Stimulated activated naive CD4-positive, alpha-beta T cell treated with Interleukin-2 at 50 U/mL for 16 hours (primary cell): ENCODE data around the gene PLCG1.

Experiments used
- DNase-seq: peaks from one replicate; lab custom pipeline; 2025; lab: John Stamatoyannopoulos, UW

The PLCG1 gene

DNA sequence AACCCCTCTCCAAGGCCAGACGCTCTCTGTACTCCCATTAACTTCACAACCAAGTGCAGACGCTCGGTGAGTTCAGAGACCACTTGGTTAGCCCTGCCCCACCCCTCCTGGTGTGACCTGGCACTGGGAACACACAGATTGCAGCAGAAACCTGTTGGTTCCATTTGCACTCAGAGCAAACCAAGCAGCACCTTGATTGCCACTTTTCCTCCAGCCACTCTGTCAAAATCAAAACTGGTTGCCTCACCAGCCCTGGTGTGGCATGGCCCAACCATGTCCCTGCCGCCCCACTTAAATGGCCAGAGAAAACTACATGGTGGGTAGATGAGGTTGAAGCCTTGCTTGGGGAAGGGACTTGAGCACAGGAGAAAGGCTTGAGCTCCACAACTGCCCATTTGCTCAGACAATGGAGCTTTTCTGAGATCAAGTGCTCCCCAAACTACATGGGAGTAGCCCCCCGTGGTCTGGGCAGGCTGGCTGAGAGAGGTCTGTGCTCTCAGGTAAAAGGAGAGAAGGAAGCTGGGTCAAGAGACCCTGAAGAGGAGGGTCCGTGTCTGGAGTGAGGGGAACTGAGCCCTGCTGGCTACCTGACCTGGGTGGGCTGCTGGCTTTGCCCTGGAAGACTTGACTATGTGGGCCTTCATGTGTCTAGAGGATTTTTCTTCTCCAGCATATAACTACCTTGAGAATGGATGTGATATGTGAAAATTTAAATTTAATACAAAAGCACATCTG lies 43.4 kb downstream of the PLCG1 start:
- DNase-seq: no peak

DNA sequence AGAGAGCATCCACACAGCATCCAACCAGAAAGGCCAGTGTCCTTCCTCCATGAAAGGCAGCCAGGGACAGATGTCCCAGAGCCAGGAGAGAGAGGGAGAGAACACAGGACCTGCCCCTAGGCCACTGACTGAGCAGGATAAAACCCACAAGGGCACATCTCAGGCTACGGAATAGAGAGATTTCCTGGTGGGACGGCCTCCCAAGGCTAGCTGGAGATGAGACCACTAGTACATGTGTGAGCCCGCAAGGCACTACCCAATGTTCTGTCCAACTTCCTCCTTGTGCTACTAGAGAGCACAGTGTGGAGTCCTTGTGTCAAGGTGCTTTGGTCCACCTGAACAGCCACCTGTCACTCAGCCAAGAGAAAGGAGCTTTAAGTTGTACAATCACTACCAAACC lies 44.2 kb downstream of the PLCG1 start:
- no peak for DNase-seq

DNA sequence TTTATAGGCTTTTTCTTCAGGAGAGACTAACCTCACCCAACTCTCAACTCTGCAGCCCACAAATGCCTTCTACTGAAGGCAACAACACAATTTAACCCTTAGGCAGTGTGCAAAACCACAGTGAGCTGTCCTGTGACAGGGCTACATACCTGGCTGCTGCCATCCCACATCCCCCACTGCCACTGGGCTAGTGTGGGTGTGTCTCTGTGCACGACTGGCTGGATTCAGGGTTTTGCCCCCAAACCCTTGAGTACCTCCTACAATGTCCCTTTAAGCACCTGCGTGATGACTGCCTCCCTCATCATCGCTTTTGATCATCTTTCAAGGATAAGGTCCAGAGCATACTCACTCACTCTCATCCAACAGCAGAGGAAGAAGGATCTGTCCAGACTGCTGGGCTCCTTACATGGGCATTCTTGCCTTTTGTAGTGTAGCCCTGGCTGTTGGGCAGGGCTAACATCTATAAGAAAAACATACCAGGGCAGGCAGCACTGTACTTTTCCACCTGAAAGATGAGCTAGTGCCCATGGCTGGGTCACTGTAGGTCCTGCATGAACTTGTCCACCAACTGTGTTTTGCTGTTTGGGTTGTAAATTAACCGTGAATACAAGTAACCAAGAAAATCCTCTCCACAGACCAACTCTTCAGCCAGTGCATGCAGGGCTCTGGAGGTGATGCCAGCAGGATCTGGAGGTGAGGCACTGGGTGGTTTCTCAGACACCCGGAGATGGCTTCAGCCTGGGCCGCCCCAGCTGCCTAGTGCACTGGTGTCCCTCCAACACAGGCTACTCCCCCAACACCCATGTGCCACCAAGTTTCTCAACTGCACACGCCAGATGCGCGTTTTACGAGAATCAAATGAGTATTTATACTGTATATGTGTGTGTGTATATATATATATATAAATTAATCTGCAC lies 45.2 kb downstream of the PLCG1 start:
- no peak for DNase-seq

DNA sequence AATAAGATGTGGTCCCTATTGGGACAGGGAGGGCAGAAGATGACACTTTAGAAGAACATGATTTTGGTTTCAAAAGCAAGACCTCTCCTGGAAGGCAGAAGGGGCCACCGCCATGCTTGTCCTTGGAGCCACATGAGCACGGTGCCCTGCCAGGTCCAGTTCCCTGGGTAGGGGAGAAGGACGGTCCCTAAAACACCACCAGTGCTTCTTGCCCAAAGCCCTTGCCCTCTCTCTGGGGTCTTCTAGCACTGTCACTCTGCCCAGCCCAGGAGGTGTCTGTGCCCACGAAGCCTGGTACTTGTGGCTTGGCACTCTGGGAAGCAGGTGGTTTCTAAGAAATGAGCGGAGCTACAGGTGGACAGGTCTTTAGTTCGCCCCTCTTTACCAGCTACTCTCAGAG lies 46.0 kb downstream of the PLCG1 start:
- no peak for DNase-seq

DNA sequence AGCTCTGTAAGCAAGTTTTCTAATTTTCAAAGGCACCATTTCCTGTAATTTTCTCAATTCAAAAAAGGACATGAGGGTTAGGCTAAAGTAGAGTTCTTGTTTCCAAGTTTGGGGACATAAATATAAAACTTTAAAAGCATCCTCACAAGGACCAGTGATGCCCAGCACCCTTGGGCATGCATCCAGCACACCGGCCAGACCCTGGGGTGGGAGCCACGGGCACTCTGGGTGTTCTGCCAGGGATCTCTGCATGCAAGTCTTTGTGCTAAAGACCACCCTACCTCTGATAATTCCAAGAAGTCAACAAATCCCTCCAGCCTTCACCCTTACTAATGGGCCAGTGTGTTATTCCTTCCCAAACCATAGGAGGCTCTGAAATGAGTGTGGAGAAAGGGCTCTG lies 46.5 kb downstream of the PLCG1 start:
- DNase-seq: no peak

DNA sequence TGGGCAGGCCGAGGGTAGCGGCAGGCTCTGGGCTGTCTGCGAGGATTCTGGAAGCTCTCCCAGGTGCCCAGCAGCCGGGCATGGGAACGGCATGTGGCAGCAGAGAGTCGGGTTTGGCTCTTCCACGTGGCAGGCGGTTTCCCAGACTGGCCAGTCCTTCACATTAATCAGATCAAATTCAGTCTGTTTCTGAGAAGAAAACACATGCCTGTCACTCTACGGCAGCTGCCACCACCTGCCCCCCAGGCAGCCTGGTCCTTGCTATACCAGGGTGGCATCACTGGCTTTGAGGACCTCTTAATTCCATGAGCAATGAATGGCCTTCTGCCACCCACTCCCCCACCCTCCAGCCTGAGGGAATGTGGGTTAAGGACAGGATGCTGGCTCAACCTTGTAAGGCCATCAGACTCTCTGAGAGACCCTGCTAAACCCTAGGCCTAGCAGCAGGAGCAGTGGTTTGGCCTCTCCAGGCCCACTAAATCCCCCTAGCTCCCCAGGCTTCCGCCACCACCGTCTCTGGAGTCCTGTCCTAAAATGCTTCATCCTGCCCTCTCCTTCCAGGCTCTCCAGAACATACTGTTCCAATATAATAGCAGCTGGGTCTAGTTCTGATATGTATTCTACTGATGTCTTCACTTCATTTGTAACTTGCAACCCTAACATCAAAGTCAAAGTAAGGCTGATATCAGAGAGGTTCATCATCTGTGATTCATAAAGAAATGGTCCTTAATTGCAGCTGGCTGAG lies 47.8 kb downstream of the PLCG1 start:
- no peak for DNase-seq

DNA sequence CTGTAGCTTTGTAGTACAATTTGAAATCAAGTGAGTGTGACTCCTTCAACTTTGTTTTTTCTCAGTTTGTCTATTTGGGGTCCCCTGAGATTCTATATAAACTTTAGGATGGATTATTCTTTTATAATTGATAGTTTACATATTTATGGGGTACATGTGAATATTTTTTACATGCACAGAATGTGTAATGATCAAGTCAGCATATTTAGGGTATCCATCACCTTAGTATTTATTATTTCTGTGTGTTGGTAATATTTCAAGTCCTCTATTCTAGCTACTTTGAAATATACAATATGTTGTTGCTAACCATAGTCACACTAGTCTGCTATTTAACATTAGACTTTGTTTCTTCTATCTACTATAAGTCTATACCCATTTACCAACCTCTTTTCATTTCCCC lies 50.3 kb downstream of the PLCG1 start:
- no peak for DNase-seq

DNA sequence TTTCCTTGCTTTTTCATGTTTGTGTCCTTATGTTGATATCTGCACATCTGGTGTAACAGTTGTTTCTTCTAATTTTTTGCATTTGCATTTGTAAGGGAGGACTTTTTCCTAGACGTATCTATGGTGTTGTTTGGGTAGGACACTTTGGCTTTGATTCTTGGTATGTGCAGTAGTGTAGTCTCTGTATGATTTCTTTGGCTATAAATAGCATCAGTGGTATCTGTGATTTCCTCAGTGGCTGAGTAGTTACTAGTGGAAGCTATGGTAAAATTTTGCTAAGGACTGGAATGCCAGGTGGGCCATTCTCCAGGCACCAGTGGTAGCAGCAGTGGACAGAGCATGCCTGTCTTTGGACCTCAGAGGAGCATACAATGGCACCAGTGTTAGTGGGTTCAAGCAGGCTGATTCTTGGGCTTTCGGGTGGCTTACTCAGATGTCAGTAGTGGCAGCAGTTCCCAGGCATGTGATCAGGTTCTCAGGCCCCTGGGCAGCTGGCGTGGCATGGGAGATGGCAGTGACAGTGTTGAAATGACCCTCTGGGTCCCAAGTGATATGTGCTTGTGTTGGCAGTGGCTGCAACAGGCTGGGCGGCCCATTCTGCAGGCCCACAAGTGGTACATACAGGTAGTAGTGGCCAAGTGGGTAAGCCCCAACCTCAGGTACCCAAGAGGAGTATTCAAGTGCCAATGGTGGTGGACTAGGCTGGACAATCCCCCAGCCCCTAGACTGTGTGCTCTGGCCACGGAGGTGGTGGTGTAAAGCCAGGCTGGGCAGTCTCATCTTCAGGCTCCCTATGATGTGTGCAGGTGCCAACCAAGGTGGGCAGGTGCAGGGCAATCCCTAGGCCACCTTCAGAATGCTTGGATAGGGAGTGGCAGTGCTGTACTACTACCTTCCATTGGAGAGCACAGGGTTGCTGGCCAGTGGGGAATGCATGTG lies 54.5 kb downstream of the PLCG1 start:
- DNase-seq: no peak

DNA sequence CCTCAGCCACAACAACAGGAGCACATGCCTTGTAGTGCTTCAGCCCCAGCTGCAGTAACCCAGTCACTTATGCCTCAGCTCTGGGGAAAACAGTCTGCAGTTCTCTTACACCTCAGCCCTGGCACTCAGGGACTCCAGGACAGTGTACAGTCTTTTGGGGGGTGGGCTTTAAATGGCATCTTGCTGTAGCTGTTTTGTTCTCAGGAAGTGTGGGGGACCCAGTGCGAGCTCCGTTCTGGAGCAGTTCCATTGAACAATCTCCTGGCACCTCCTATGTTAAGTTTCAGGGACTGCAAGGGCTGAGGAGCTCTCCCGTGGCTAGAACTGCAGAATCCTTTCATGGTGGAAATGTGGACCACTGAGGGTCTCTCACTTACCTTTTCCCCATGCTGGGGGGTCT lies 55.2 kb downstream of the PLCG1 start:
- DNase-seq: no peak

DNA sequence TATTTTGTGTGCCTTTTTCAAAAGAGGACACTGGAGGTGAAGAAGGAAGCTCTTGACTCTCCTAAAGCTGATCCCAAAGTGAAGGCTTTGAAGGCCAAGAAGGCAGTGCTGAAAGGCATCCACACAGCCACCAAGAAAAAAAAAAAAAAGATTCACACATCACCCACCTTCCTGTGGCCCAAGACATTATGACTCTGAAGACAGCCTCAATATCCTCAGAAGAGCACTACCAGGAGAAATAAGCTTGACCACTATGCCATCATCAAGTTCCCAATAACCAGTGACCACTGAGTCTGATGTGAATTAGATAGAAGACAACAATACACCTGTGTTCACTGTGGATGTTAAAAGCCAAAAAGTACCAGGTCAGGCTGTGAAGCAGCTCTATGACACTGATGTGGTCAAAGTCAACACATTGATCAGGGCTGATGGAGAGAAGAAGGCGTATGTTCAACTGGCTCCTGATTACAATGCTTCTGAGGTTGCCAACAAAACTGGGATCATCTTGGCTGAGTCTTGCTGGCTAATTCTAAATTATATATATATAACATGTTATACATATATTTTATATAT lies 59.4 kb downstream of the PLCG1 start:
- DNase-seq: no peak

DNA sequence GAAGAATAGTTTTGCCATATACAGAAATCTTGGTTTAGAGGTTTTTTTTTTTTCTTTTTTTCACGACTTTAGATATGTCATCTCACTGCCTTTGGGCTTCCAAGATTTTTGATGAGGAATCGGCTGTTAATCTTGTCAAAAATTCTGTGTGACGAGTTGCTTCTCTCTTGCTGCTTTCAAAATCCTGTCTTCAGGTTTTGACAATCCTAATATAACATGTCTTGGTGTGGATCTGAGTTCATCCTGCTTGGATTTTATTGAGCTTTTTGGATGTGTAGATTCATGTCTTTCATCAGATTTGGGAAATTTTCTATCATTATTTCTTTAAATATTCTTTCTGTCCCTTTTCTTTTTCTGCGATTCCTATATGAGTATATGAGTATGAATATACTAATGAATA lies 61.1 kb downstream of the PLCG1 start:
- DNase-seq: no peak

DNA sequence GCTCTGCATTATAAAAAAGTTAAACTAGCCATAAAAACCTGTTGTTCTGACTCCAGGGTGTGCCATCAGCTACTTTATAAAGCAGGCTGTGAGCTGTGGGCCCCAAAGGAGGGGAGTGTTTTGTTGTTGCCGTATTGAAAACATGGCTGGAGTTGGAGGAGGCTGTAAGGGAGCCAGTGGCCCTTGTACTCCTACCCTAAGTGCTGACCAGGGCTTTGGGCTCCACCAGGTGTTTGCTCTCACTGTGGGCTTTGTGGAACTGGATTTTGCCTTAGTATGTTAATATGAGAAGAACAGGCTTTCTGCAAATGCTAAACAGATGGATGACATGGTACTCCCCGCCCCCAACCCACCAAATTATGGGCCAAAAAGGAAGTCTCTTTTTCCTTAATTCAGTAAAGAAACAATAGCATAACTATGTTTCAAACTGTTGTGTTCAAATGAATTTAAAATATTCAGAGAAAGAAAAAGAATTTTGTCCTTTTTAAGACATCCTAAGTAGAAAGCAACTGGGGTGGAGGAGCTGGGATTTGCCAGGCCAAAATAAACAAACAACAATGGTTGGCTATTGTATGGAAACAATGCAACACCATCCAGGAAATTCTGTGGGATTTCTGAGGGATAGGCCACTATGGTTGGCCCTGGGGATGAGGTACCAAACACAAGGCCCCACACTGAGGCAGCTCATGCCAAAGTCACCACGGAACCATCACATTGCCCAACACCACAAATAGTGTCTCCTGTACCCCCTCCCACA lies 63.3 kb downstream of the PLCG1 start:
- DNase-seq: no peak

DNA sequence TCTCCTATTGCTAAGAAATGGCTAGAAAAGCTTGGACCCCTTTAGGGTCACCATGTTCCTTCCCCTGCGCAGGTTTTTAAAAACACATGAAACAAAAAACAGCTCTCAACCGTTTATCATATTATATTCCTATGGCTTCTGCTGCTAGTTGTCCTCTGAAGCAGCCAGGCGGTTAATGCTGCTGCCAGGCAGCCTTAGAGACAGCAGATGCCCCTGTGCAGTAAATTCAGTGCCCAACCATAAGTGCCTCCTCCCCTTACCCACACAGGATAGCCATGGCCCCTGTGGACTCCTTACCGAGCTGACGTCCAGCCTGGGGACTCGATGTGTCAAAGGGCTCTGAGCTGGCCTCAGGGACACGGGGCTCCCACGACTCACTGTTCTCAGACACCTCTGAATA lies 64.4 kb downstream of the PLCG1 start:
- no peak for DNase-seq

DNA sequence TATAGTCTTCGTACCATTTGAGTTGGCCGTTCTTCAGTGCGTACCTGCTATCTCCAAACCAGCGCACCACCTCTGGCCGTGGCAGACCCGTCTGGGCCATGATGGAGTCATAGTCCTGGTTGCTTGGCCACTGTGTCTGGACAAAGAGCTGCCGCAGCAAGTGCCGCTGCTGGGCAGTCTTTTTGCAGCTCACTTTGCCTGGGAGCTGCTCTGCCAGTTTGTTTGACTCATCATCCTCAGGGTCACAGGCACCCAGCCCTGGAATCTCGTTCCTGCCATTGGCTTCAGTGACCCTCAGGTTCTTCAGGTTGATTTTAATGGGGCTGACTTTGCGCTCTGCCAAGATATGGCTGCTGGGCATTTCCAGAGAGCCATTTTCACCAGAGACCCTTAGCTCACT lies 65.1 kb downstream of the PLCG1 start:
- DNase-seq: no peak

DNA sequence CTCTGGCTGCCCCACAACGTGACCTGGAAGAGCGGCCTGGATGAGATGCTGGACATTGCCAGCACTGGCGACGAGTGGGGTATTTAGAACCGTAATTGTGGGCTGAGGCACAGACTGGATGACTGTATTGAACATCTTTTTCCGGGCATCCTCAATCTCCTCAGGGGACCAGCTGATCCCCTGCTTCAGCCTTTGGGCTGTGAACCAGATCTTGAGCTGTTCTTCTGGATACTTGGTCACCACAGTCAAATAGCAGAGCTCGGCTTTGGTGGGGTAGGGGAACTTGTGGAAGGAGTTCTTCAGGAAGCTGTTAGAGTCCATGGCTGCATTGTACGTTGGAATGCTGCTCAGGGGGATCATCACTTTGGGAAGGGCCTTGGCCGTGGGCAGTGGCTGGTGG lies 66.3 kb downstream of the PLCG1 start:
- no peak for DNase-seq

DNA sequence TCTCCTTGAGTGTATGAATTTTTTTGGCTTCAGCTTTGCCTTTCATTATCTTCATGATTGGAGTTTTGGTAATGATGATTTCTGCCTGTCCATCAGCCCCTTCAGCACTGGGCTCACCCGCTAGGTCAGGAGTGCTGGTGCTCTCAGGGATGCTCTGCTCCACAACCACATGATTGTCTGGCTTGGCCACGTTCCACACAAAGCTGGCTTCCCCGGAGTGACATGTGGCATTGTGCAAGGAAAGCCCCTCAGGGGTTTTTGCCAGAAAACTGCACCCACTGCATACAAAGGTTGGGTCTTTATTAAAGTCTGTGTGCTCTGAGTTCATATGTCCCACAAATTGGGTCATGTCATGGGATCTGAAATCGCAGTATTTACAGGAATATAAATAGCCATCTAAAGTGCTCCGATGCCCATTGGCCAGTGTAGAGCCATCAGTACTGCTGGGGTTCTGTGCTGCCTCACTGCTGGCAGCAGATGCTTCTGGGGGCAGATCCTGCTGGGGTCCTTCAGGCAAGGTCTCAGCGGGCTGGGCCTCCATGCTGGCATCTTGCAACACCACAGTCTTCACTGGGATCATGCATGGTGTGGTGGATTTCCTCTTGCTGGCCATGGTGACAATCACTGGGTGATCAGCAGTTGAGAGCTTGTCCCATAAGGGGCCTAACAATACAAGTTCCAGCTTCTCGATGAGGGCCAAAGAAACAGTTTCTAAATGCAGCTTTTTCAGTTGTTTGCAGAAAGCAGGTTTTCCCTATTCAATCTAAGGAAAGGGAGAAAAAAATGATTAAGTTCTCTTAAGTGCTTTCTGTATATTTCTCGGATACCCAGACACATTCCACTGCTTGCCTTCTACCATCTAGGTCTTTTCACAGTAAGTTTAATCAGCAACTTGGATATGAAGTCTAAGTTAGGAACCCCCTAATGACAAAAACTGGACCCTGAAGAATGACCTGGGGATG lies 67.2 kb downstream of the PLCG1 start:
- DNase-seq: no peak

DNA sequence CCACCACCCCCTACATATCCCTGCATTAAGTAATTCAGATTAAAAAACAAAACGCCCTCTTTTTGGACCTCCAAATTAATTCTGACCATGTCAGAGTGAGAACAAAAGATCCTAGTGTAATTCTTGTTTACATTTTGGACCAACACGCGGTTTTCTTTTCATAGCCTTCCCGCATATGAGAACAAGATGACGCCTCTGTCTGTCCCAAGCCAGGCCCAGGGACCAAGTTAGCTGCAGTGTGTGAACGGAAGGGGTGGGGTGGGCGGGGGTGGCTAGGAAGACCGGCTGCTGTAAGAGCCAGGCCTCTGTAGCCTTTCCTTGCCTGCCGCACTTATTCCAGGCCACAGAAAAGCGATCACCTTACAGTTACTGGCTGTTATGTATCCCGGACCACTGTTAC lies 68.0 kb downstream of the PLCG1 start:
- DNase-seq: no peak

DNA sequence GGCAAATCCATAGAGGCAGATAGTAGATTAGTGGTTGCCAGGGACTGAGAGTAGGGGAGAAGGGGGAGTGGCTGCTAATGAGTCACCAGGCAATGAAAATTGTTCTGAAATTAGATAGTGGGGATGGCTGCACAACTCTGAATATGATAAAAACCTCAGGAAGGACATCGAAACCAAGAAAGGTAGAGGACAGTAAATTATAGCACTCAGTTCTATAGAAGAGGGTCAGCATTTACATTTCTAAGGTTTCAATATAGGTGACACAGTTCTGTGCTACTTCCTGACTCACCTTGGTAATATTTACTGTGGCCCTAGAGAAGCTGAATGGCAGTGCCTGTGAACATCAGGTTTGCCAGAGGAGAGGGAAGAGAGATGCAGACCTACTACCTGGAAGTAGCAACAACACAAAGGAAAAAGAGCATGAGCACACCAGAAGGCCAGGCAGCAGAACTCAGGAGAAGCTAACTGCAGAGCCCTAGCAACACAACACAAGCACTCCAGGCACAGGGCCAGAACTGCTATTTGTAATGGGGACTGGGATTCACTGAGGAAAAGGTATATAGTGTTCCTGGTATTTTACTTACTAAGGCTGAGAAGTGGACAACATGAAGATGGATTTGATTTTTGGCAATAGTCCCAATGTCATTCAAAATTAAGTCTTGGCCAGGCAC lies 75.9 kb downstream of the PLCG1 start:
- DNase-seq: no peak

DNA sequence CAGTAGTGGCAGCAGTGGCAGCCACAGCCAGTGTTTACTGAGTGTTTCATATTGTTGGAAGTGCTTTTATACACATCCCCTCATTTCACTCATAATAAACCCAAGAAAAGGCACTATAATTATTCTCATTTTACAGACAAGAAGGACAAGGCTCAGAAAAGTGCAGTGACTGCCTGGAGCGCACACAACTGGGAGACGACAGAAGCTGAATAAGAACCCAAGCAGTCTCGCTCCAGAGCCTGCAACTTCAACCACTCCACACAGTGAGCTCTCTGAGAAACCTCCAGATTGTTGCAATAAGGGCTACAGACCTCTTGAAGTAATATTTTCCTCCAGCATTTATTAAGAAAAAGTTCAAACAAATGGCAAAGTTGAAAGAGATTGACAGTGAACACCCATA lies 76.9 kb downstream of the PLCG1 start:
- DNase-seq: no peak
